Measurements from ENCODE around the gene PVR.

Gene PVR

DNA sequence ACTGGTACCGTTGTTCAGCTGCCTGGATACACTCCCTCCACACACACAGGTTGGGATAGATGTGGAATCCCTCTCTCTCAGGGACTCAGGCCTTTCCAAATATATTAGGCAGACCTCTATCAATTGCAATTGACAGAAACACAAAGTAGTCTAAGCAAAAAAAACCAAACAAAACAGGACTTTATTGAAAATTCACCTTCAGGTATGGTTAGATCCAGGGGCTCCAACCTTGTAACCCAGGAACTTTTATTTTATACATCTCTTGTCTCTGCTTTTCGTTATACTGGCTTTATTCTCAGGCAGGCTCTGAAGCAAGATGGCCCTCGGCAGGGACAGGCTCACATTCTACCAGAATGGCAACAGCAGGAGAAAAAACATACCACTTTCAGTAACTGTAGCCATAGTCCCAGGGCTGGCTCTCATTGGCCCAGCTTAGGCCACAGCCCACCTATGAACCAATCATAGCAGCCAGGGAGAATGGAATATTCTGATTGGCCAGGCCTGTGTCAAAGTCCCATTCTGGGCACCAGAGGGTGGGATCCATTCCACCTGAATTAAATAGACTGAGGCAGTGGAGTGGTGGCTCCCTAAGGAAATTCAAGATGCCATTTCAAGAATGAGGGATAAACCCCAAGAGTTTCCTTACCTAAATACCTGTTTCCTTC, 14.5 kb downstream of the PVR start:
- TF ChIP-seq, protein P1, sequence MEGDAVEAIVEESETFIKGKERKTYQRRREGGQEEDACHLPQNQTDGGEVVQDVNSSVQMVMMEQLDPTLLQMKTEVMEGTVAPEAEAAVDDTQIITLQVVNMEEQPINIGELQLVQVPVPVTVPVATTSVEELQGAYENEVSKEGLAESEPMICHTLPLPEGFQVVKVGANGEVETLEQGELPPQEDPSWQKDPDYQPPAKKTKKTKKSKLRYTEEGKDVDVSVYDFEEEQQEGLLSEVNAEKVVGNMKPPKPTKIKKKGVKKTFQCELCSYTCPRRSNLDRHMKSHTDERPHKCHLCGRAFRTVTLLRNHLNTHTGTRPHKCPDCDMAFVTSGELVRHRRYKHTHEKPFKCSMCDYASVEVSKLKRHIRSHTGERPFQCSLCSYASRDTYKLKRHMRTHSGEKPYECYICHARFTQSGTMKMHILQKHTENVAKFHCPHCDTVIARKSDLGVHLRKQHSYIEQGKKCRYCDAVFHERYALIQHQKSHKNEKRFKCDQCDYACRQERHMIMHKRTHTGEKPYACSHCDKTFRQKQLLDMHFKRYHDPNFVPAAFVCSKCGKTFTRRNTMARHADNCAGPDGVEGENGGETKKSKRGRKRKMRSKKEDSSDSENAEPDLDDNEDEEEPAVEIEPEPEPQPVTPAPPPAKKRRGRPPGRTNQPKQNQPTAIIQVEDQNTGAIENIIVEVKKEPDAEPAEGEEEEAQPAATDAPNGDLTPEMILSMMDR (conservative IDR thresholded peaks at IDR 0.05; ENCODE audit: low read depth), result no peak
- no peak overlapping the region for H3K27ac ChIP-seq
- CTCF ChIA-PET, result interaction anchor here (0.6 to 2.5 kb wide), 4 partner anchors 73 to 87 kb away, joined by 3 to 12 read pairs (median 6); no protein-coding TSS in a partner anchor
- no peak for DNase-seq (ENCODE audit: low spot score)
- POLR2A ChIA-PET (ENCODE audit: low non-redundant PET), result no interaction called here

DNA sequence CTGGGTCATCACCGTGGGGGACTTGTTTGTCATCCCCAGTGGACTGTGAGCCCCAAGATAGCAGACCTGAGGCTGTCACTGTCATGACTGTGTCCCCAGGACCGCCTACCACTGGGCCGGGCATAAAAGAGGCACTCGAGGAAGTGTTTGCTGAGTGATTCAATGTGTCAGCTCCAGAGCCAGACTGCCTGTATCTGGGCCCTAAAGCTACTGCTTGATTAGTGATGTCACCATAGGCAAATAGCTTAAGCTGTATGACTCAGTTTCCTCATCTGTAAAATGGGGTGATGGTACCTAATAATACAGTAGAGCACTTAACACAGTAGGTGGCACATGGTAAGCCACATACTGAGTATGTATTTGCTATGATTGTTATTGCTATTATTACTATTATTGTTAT, 16.4 kb downstream of the PVR start:
- ChIA-PET CTCF (no interaction called here), POLR2A (ENCODE audit: low non-redundant PET) (no interaction called here)
- DNase-seq (ENCODE audit: low spot score), result no peak
- TF ChIP-seq, protein P1 (conservative IDR thresholded peaks at IDR 0.05; ENCODE audit: low read depth), result no peak
- H3K27ac ChIP-seq, result peak overlapping the region; percentile 12; the same call in 1 of the 2 replicates

DNA sequence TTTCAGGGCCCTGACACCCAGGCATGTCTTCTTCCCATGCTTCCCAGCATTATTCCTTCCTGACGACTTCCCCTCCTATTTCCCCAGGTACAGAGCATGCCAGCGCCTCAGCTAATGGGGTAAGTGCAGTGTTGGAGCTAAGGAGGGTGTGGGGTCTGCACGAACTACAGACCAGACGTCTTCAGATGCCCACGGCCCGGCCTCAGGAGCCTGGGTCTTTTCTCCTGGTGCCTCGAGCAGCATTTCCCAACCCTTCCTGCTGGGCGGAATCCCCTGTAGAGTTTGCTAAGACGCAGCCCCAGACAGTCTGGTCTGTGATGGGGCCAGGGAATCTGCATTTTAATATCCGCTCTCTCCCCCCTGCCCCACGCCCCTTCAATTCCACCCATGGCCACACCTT, 17.5 kb downstream of the PVR start:
- POLR2A ChIA-PET (ENCODE audit: low non-redundant PET), result no interaction called here
- TF ChIP-seq, protein P1 (conservative IDR thresholded peaks at IDR 0.05; ENCODE audit: low read depth), result no peak
- CTCF ChIA-PET, result no interaction called here
- H3K27ac ChIP-seq, result peak overlapping the region; percentile 19; the same call in 1 of the 2 replicates
- DNase-seq (ENCODE audit: low spot score), result no peak

DNA sequence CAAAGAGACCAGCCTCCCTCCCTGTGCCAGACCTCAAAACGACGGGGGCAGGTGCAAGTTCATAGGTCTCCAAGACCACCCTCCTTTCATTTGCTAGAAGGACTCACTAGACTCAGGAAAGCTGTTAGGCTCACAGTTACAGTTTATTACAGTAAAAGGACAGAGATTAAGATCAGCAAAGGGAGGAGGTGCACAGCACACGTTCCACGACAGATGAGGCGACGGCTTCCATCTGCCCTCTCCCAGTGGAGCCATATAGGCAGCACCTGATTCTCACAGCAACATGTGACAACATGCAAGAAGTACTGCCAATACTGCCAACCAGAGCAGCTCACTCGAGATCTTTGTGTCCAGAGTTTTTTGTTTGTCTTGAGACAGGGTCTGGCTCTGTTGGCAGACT, 18.2 kb downstream of the PVR start:
- H3K27ac ChIP-seq, result peak overlapping the region; percentile 19
- CTCF ChIA-PET, result no interaction called here
- no peak for DNase-seq (ENCODE audit: low spot score)
- POLR2A ChIA-PET (ENCODE audit: low non-redundant PET), result no interaction called here
- TF ChIP-seq, protein P1 (conservative IDR thresholded peaks at IDR 0.05; ENCODE audit: low read depth), result no peak

DNA sequence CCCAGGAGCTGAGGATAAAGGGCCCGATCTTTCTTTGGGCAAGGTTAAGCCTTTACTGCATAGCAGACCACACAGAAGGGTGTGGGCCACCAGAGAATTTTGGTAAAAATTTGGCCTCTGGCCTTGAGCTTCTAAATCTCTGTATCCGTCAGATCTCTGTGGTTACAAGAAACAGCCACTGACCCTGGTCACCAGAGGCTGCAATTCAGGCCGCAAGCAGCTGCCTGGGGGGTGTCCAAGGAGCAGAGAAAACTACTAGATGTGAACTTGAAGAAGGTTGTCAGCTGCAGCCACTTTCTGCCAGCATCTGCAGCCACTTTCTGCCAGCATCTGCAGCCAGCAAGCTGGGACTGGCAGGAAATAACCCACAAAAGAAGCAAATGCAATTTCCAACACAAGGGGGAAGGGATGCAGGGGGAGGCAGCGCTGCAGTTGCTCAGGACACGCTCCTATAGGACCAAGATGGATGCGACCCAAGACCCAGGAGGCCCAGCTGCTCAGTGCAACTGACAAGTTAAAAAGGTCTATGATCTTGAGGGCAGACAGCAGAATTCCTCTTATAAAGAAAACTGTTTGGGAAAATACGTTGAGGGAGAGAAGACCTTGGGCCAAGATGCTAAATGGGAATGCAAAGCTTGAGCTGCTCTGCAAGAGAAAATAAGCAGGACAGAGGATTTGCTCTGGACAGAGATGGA, 19.1 kb downstream of the PVR start:
- no peak for DNase-seq (ENCODE audit: low spot score)
- TF ChIP-seq, protein P1 (conservative IDR thresholded peaks at IDR 0.05; ENCODE audit: low read depth), result no peak
- H3K27ac ChIP-seq, result peak overlapping the region; percentile 44
- CTCF ChIA-PET, result interaction anchor here (0.5 to 2.0 kb wide), 4 partner anchors 8 to 559 kb away, joined by 3 to 6 read pairs (median 4); no protein-coding TSS in a partner anchor
- POLR2A ChIA-PET (ENCODE audit: low non-redundant PET), result no interaction called here

DNA sequence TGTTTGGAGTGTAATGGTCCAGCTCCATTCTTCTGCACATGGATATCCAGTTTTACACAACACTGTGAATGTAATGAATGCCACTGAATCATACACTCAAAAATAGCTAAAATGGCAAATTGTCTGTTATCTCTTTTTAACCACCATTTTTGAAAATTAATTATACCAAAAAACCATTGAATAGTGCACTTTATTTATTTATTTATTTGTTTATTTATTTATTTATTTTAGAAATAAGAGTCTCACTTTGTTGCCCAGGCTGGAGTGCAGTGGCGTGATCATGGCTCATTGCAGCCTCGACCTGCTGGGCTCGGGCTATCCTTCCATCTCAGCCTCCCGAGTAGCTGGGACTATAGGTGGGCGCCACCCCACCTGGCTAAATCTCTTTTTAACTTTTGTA, 20.3 kb downstream of the PVR start:
- ChIA-PET POLR2A (ENCODE audit: low non-redundant PET) (interaction anchor here (0.6 kb wide), 1 partner anchor 356 kb away, joined by 4 read pairs; no protein-coding TSS in a partner anchor), CTCF (interaction anchor here (0.6 to 2.0 kb wide), 3 partner anchors 10 to 105 kb away, joined by 3 to 6 read pairs (median 5); no protein-coding TSS in a partner anchor)
- DNase-seq (ENCODE audit: low spot score), result no peak
- TF ChIP-seq, protein P1 (conservative IDR thresholded peaks at IDR 0.05; ENCODE audit: low read depth), result no peak
- no peak overlapping the region for H3K27ac ChIP-seq
